Kidney glomerular epithelial cell (primary cell): ENCODE data around the gene PTPRT.

Experiments used
- DNase-seq: peaks from one replicate; lab custom pipeline; 2025; lab: John Stamatoyannopoulos, UW

Gene PTPRT

GRCh38 chr20:43119720-43120119 lies 70.0 kb downstream of the PTPRT start:
- no peak for DNase-seq

GRCh38 chr20:43102394-43102793 lies 87.3 kb downstream of the PTPRT start:
- DNase-seq: no peak

DNA sequence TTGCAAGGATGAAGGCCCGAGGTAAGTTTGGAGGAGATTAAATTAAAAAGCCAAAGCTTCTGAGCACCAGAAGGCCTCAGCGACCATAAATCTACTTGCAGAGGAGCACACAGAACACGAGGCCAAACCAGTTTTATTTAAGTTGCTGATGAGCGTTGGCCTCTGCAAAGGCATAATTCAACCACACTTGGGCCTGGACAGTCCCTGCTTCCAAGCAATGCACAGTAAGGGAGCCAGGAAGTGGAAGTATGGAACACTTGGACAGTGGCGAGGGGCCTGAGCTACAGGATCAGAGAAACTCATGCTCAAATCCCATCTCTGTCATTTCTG lies 92.8 kb downstream of the PTPRT start:
- DNase-seq: no peak

DNA sequence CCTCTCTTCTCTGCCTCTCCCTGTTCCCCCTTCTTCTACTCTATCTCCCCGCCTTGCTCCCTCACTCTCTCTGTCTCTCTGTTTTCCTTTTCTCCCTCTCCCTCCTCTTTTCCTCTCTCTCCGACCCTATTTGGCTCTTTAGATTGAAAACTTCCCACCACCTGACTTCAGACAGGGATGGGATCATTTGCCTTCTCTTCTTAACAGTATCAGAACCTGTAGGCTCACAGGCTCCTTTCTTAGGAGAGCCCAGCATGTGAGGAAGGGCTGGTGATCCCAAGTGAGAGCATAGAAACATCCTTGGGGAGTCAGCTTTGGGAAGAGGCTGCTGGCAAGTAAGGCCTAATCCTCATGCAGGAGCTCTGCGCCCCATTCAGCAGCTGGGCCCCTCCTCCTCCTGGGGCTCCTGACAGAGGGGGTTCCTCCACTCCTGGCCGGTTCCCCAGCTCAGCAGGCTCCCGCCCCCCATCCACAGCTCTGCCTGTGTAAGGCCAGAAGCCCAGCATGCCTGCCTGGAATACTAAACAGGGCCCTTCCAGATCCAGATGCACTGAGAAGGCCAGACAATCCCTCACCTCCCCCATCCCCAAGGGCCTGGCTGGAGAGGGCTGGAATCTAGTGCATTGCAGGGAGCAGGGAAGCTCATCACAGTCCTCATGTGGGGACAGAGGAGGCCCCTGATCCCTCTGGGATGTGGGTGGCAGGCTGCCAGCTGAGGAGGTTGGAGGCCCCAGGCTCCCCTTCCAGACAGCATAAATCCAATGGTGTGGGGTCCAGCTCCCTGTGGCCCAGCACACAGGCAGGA lies 93.4 kb downstream of the PTPRT start:
- DNase-seq: no peak

GRCh38 chr20:43095034-43095433 lies 94.7 kb downstream of the PTPRT start:
- no peak for DNase-seq

GRCh38 chr20:43092386-43093088 lies 97.2 kb downstream of the PTPRT start:
- no peak for DNase-seq

DNA sequence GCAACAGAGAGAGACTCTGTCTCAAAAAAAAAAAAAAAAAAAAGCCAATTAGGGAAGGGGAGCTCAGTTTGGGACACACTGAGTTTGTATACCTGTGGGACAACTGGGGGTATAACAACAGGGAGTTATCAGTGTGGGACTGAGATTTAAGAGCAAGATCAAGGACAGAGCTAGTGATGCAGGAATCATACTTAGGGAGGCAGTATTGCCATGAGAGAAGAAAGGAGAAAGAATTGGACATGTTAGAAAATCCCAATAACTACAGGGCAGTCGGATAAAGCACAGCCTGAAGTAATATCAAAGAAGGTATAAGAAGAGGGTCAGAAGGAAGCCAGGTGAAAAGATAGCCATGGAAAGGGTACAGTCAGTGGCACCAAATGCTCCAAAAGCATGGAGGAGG lies 121.2 kb downstream of the PTPRT start:
- DNase-seq: no peak

DNA sequence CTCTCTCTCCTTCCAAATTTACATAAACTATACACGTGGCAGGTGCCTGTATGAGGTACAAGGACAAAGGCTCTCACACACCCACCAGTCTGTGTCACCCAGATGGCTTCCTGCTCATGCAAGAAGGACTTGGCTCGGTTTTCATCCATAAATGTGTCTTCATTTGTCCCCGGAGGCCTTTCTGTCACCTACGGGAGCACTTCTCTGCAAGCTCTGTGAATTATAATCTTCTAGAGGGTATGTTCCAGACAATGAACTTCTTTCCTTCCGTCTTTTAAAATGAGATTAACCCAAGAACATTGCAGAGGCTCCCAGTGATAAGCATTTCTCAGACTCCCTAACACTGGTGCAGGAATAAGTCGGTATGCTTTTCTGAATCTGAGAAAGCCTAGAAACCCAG lies 123.6 kb downstream of the PTPRT start:
- no peak for DNase-seq

- DNase-seq: no peak
Measured at GRCh38 chr20:43065299-43065698, 124.4 kb downstream of the PTPRT start.

DNA sequence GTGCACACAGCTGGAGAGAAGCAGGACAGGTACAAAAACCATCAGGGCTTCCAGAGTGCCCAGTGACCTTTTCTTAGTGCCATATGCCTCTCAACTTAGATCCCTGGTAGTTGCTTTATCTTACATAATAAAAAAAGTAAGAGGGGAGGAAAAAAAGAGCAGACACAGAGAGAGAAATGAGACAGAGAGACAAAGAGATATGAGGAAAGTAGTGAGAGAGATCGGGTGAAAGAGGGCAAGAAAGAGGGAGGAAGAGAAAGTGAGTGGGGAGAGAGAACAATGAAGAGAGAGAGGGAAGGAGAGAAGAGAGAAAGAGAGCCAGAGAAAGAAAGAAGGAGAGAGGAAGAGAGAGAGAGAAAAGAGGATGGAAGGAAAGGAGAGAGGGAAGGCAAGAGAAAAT lies 131.6 kb downstream of the PTPRT start:
- DNase-seq: no peak

- no peak for DNase-seq
Measured at GRCh38 chr20:43057317-43057716, 132.4 kb downstream of the PTPRT start.

DNA sequence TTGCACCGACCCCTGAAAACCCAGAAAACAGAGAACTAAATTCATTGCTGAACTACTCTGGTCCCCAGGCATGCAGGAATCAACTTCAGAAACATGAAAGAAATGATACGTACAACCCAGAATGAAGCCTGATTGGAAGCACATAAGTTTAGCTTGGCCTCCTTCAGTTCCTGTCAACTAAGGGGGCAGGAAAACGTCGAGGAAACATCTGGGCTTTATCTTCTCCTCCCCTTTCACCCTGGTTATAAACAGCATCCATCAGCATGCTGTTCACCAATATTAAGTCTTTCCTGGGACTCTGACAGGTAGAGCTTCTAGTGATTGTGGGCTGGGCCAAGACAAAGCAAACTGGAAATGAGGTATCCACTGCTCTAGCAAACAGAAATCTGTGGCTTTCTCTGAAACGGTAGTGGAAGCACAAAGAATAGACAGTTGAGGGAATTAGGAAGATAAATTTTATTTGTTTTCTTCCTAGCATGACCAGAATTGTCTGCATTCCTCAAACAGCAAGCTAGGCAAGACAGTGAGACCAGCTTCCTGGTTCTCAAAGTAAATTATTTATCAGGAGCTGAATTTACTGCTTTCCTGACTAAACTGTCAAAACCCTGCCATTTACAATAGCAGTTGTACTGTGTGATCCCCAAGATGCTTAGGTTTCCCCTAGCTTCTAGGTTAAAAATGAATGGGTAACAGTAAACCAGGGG lies 134.4 kb downstream of the PTPRT start:
- DNase-seq: no peak

DNA sequence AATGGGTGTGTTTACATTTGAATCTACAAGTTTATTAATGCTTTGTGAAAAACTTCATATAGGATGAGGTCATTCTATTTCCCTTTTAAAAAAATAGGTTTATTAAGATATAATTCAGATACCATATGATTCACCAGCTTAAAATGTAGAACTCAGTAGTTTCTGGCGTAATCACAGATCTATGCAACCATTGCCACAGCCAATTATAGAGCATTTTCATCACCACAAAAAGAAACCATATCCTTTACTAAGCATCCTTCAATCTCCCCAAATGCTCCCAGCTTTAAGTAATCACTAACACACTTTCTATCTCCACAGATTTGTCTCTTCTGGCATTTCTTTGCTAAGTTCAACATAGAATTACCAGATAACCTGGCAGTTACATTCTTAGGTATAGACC lies 137.2 kb downstream of the PTPRT start:
- DNase-seq: no peak

GRCh38 chr20:43046966-43047365 lies 142.7 kb downstream of the PTPRT start:
- no peak for DNase-seq

- DNase-seq: no peak
Measured at GRCh38 chr20:43043887-43044286, 145.8 kb downstream of the PTPRT start.

DNA sequence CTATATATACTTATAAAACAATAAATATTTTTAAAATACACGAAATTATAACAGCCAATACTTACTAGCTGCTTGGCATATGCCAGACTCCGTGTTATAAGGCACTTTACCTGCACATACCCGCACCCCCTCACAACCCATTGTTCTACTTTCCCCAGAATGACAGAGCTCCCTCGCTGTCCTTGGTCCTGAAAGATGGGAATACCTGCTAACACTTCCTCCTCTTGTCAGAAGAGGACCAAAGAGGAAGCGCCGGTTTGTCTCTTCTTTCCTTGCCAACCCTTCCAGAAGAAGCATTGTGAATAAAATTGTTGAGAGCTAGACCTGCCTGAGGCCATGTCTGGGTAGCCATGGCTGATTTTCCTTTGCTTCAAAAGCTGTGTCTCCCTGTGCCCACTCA lies 149.3 kb downstream of the PTPRT start:
- no peak for DNase-seq

DNA sequence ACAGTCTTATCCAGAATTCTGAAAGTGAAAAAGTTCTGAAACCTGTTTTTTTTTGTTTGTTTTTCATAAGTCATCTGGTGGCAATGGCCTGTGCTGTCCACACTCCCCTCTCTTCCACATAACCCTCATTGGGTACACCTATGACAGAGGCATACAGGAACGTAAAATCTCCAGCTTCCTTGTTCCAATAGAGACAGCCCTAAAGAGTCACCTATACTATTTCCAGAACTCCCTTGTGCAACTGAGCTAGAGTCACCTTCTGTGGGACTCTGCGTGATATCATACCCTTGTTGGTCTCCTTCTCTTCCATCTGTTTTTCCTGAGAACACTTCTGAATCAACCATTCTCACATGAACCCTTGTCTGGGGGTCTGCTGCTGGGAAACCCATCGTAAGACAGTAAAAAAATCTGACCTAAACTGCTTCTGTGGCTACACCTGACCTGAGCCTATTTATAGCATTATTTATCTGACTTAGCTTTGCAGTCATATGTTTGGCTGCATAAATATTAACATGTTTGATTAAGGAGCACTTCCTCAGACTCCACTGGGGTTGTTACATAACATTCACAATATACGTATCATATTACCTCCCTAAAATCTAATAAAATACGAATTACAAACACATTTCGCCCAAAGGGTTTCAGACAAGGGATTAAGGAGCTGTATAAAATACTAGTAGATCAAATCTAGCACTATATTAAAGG lies 151.9 kb downstream of the PTPRT start:
- no peak for DNase-seq

DNA sequence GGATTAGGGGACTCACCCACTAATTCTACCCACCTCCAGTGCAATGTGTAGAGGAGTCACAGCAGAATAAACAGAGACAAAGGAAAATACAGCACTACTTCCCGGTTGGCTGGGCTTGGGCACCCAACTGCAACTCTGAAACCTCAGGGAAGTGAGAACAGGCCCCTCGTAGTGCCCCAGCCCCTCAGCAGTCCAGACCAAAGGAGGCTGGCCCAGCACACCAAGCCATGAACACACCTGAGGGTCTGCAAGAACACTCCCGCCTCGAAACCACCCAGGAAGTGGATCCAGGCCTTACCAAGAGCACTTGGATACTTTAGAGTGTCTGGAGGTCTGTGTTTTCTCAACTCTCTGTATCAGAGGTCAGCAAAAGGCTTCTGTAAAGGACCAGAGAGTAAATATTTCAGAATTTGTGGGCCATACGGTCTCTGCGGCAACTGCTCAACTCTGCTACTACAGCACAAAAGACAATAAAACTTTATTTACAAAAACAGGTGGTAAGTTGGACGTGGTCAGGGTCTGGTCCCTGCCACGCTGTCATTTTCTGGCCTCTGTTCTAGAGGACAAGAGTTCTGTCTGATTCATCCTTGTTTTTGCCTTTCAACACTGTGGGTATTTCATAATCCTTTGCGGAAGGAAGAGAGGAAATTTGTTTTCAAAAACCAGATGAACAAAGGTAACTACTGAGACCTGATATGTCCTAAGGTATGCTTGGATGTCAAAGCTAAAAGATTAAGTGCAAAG lies 154.6 kb downstream of the PTPRT start:
- no peak for DNase-seq

DNA sequence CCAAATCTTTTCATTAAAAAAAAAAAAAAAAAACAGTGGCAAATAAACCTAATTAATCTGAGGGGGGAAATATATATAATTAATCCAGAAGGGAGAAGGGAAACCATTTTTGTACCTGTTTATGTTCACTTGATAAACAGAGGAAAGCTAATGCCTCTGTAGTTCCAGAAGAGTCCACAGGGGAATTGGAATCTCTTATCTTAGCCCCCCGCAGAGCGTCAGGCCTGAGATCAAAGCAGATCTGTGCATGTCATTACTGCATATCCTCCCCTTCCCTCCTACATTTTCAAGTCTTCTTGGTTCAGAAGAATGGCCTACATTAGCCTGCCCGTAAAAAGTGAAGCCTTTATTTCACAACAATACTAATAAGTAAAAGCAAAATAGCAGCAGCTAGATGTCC lies 157.2 kb downstream of the PTPRT start:
- DNase-seq: no peak

DNA sequence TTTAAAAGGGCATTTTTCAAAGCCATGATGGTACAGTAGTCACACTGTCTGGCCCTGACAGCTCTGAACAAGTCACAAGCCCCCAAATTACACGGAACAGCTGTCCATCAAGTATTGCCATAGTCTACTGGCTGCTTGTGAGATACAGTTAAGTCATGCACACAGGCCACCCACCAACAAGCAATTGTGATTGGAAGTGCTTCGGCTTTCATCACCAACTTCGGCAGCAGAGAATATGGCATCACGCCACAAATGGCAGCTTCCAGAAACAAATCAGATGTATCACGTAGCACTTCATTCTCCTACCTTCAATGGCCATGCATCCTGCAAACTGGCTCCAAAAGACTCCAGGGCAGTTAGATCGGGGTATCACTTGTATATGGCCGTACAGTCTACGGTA lies 160.5 kb downstream of the PTPRT start:
- no peak for DNase-seq

- DNase-seq: no peak
Measured at GRCh38 chr20:43028470-43028869, 161.2 kb downstream of the PTPRT start.

GRCh38 chr20:43023836-43024235 lies 165.9 kb downstream of the PTPRT start:
- DNase-seq: no peak
